Prostate gland (tissue), 2 donors: Measurements from ENCODE around the gene SMIM11. TPM values are rescaled to one million over a fixed set of nuclear protein-coding genes. Genes with fewer than 3 reads are reported as not detected.

Experiments
- total RNA-seq, 2 donors: library from RNA; depleted of rRNA; stranded (reverse); fragments of >200 nt; gene quantifications; one replicate each; pipeline ENCODE4 v1.1.0, GENCODE V29; 2016

Gene SMIM11
- total RNA-seq, 2 donors from 2014 or later: 8.8 to 12.6 TPM

Other genes starting within 250 kb of the SMIM11 start
- gene KCNE2, start 11.5 kb upstream of the SMIM11 start, total RNA-seq: not detected
- gene SMIM34, start 48.4 kb downstream of the SMIM11 start, total RNA-seq: not detected
- gene KCNE1, start 136.7 kb downstream of the SMIM11 start, total RNA-seq: 1 to 10 TPM in 1 of 2 donors, under 1 TPM in 1; 0.32 to 6.7 TPM
- 10 to 100 TPM; 12.0 to 14.1 TPM for gene RCAN1, start 239.6 kb downstream of the SMIM11 start, total RNA-seq